ENCODE data around the gene DNM2. TPM values are rescaled to one million over a fixed set of nuclear protein-coding genes. Genes with fewer than 3 reads are reported as not detected.

DNM2 gene
- total and polyA plus RNA-seq, 9 of the 15 experiments (the other 6 are each of a cell fraction or from before 2014, with no cell fraction given): 2.2 to 161 (median 72.6) TPM

DNA sequence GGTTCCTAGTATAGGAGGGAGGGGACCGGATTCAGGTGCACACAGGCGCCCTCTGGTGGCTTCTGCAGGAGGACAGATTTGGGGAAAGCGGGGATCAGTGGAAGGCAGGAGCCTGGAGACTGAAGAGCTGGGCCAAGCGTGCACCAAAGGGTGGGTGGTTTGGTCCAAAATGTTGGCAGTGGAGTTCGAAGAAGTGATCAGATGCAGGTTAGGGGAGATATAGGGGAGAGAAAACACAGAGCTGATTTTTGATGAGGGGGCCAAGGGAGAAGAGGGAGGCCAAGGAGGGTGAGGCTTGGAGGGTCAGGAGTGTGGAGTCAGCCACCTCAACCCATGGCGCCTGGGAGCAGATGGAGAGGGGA, 146.6 kb downstream of the DNM2 start (continued):
- TF ChIP-seq, protein P1, sequence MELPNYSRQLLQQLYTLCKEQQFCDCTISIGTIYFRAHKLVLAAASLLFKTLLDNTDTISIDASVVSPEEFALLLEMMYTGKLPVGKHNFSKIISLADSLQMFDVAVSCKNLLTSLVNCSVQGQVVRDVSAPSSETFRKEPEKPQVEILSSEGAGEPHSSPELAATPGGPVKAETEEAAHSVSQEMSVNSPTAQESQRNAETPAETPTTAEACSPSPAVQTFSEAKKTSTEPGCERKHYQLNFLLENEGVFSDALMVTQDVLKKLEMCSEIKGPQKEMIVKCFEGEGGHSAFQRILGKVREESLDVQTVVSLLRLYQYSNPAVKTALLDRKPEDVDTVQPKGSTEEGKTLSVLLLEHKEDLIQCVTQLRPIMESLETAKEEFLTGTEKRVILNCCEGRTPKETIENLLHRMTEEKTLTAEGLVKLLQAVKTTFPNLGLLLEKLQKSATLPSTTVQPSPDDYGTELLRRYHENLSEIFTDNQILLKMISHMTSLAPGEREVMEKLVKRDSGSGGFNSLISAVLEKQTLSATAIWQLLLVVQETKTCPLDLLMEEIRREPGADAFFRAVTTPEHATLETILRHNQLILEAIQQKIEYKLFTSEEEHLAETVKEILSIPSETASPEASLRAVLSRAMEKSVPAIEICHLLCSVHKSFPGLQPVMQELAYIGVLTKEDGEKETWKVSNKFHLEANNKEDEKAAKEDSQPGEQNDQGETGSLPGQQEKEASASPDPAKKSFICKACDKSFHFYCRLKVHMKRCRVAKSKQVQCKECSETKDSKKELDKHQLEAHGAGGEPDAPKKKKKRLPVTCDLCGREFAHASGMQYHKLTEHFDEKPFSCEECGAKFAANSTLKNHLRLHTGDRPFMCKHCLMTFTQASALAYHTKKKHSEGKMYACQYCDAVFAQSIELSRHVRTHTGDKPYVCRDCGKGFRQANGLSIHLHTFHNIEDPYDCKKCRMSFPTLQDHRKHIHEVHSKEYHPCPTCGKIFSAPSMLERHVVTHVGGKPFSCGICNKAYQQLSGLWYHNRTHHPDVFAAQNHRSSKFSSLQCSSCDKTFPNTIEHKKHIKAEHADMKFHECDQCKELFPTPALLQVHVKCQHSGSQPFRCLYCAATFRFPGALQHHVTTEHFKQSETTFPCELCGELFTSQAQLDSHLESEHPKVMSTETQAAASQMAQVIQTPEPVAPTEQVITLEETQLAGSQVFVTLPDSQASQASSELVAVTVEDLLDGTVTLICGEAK (IDR thresholded peaks at IDR 0.05): no peak
- TF ChIP-seq, protein P1 (CRISPR knock-in tag; IDR thresholded peaks at IDR 0.05): no peak
- TF ChIP-seq, protein P2, sequence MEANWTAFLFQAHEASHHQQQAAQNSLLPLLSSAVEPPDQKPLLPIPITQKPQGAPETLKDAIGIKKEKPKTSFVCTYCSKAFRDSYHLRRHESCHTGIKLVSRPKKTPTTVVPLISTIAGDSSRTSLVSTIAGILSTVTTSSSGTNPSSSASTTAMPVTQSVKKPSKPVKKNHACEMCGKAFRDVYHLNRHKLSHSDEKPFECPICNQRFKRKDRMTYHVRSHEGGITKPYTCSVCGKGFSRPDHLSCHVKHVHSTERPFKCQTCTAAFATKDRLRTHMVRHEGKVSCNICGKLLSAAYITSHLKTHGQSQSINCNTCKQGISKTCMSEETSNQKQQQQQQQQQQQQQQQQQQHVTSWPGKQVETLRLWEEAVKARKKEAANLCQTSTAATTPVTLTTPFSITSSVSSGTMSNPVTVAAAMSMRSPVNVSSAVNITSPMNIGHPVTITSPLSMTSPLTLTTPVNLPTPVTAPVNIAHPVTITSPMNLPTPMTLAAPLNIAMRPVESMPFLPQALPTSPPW (CRISPR knock-in tag; IDR thresholded peaks at IDR 0.05): peak; percentile 61; the same call in 1 of the 2 replicates
- TF ChIP-seq SMARCB1 (IDR thresholded peaks at IDR 0.05; ENCODE audit: insufficient read length, low read depth): no peak
- no peak for TF ChIP-seq ZNF197 (CRISPR knock-in tag; IDR thresholded peaks at IDR 0.05; ENCODE audit: low read depth)
- 0 out of 2 replicates have a peak, but pooled peaks have one; percentile 9 for TF ChIP-seq ZNF764 (CRISPR knock-in tag; IDR thresholded peaks at IDR 0.05; ENCODE audit: low read depth)
- TF ChIP-seq RUNX1 (IDR thresholded peaks at IDR 0.05; ENCODE audit: low read depth): no peak
- 0 out of 2 replicates have a peak, but pooled peaks have one; percentile 12 for TF ChIP-seq HLTF (IDR thresholded peaks at IDR 0.05)
- TF ChIP-seq, protein P3, sequence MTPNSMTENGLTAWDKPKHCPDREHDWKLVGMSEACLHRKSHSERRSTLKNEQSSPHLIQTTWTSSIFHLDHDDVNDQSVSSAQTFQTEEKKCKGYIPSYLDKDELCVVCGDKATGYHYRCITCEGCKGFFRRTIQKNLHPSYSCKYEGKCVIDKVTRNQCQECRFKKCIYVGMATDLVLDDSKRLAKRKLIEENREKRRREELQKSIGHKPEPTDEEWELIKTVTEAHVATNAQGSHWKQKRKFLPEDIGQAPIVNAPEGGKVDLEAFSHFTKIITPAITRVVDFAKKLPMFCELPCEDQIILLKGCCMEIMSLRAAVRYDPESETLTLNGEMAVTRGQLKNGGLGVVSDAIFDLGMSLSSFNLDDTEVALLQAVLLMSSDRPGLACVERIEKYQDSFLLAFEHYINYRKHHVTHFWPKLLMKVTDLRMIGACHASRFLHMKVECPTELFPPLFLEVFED (CRISPR knock-in tag; conservative IDR thresholded peaks at IDR 0.05): 0 out of 2 replicates have a peak, but pooled peaks have one; percentile 72
- peak; percentile 28; the same call in 1 of the 2 replicates for TF ChIP-seq ATF7 (IDR thresholded peaks at IDR 0.05)
- 0 out of 2 replicates have a peak, but pooled peaks have one; percentile 72 for TF ChIP-seq LCOR (CRISPR knock-in tag; IDR thresholded peaks at IDR 0.05)
- no peak for TF ChIP-seq TCF7L2 (IDR thresholded peaks at IDR 0.05; ENCODE audit: low read depth, low read length)
- 0 out of 2 replicates have a peak, but pooled peaks have one; percentile 29 for TF ChIP-seq HCFC1 (IDR thresholded peaks at IDR 0.05; ENCODE audit: low read depth, low read length)
- TF ChIP-seq TEAD4 (IDR thresholded peaks at IDR 0.05; ENCODE audit: low read length): 0 out of 2 replicates have a peak, but pooled peaks have one; percentile 14
- no peak for TF ChIP-seq TEAD4 (CRISPR knock-in tag; IDR thresholded peaks at IDR 0.05; ENCODE audit: borderline replicate concordance)
- 0 out of 2 replicates have a peak, but pooled peaks have one; percentile 33 for TF ChIP-seq GATAD2A (IDR thresholded peaks at IDR 0.05)
- TF ChIP-seq DPF2 (IDR thresholded peaks at IDR 0.05): no peak
